HG03066 (cell line): ENCODE measurements around the gene C1QTNF12.
A peak's percentile ranks its signal among the peaks of the same experiment; 100 is the strongest.

Experiments
- ATAC-seq: cut with Tn5 transposase; IDR thresholded peaks from one replicate; pipeline ENCODE4 v1.9.1; 2021; ENCODE audit warnings: low read depth; ENCODE audit not compliant: unreplicated experiment

Gene C1QTNF12

GRCh38 chr1:1231400-1232207 is 14.9 kb downstream of the C1QTNF12 start, which contains the start of gene SDF4:
TSS of gene SDF4 (minus strand) at chr1:1232001. CDS start at chr1:1228772, 3,229 bp downstream.
- peak; percentile 90 for ATAC-seq

GRCh38 chr1:1230656-1231399 is 15.7 kb downstream of the C1QTNF12 start:
- no peak for ATAC-seq

- ATAC-seq, result no peak
Measured at GRCh38 chr1:1229770-1230169, 16.8 kb downstream of the C1QTNF12 start.

- no peak for ATAC-seq
Measured at GRCh38 chr1:1228596-1229321, 17.8 kb downstream of the C1QTNF12 start.

- no peak for ATAC-seq
Measured at GRCh38 chr1:1228187-1228586, 18.3 kb downstream of the C1QTNF12 start.

- no peak for ATAC-seq
Measured at GRCh38 chr1:1227386-1227785, 19.1 kb downstream of the C1QTNF12 start.

GRCh38 chr1:1226566-1227362 is 19.8 kb downstream of the C1QTNF12 start:
- ATAC-seq, result no peak

- no peak for ATAC-seq
Measured at GRCh38 chr1:1225913-1226312, 20.6 kb downstream of the C1QTNF12 start.

GRCh38 chr1:1225238-1225845 is 21.2 kb downstream of the C1QTNF12 start:
- no peak for ATAC-seq

- no peak for ATAC-seq
Measured at GRCh38 chr1:1223891-1224290, 22.6 kb downstream of the C1QTNF12 start.

- ATAC-seq, result no peak
Measured at GRCh38 chr1:1223321-1223720, 23.2 kb downstream of the C1QTNF12 start.

- no peak for ATAC-seq
Measured at GRCh38 chr1:1222575-1223225, 23.8 kb downstream of the C1QTNF12 start.

- no peak for ATAC-seq
Measured at GRCh38 chr1:1221887-1222574, 24.5 kb downstream of the C1QTNF12 start.

- ATAC-seq, result no peak
Measured at GRCh38 chr1:1220197-1220596, 26.3 kb downstream of the C1QTNF12 start.

GRCh38 chr1:1219341-1219740 is 27.2 kb downstream of the C1QTNF12 start:
- ATAC-seq, result no peak

- ATAC-seq, result no peak
Measured at GRCh38 chr1:1218524-1219200, 27.9 kb downstream of the C1QTNF12 start.

- no peak for ATAC-seq
Measured at GRCh38 chr1:1217621-1218523, 28.6 kb downstream of the C1QTNF12 start.
